Hepatocyte (in vitro differentiated cells): ENCODE data around the gene FAM20C. TPM values are rescaled to one million over a fixed set of nuclear protein-coding genes. Genes with fewer than 3 reads are reported as not detected.

ENCODE experiments used
- DNase-seq: peaks from one replicate; pipeline ENCODE4 v3.0.0-alpha.2; 2016; ENCODE audit warnings: low spot score
- H2AFZ ChIP-seq: fragments of 200-600 bp; sonication (generic); 2 replicates; pipeline ENCODE4 v1.6.0; 2016; ENCODE audit warnings: antibody characterized with exemption, mild to moderate bottlenecking
- H3K27ac ChIP-seq: fragments of 200-600 bp; sonication (generic); 2 replicates; pipeline ENCODE4 v1.5.1; 2016; ENCODE audit warnings: mild to moderate bottlenecking
- H3K27me3 ChIP-seq: fragments of 200-600 bp; sonication (generic); 2 replicates; pipeline ENCODE4 v1.6.1; 2016
- H3K36me3 ChIP-seq: fragments of 200-600 bp; sonication (generic); replicated peaks from 2 replicates; pipeline ENCODE4 v1.5.1; 2016; ENCODE audit warnings: low read depth; ENCODE audit not compliant: insufficient read depth
- H3K4me1 ChIP-seq: fragments of 200-600 bp; sonication (generic); 2 replicates; pipeline ENCODE4 v1.5.1; 2016; ENCODE audit warnings: mild to moderate bottlenecking, moderate library complexity; ENCODE audit not compliant: insufficient read depth
- H3K4me2 ChIP-seq: fragments of 200-600 bp; sonication (generic); 2 replicates; pipeline ENCODE4 v1.6.0; 2016
- H3K4me3 ChIP-seq: fragments of 200-600 bp; sonication (generic); 2 replicates; pipeline ENCODE4 v1.5.1; 2016; ENCODE audit warnings: mild to moderate bottlenecking
- H3K79me2 ChIP-seq: fragments of 200-600 bp; sonication (generic); 2 replicates; pipeline ENCODE4 v1.6.0; 2017; ENCODE audit warnings: mild to moderate bottlenecking
- H3K9me2 ChIP-seq: fragments of 200-600 bp; sonication (generic); replicated peaks from 2 replicates; pipeline ENCODE4 v1.6.0; 2017; ENCODE audit warnings: mild to moderate bottlenecking; ENCODE audit not compliant: insufficient read depth
- H3K9me3 ChIP-seq: fragments of 200-600 bp; sonication (generic); 2 replicates; pipeline ENCODE4 v1.5.1; 2016; ENCODE audit warnings: low read depth, mild to moderate bottlenecking
- H4K20me1 ChIP-seq: fragments of 200-600 bp; sonication (generic); 2 replicates; pipeline ENCODE4 v1.6.0; 2016; ENCODE audit warnings: mild to moderate bottlenecking; ENCODE audit not compliant: insufficient read depth, poor library complexity, severe bottlenecking
- EZH2 ChIP-seq: fragments of 200-600 bp; sonication (generic); IDR thresholded peaks from 2 replicates; pipeline ENCODE4 v1.6.1; 2016; ENCODE audit warnings: antibody characterized with exemption, mild to moderate bottlenecking, borderline replicate concordance
- EZH2phosphoT487 ChIP-seq: fragments of 200-600 bp; sonication (generic); IDR thresholded peaks from one replicate; pipeline ENCODE4 v1.6.1; 2018; ENCODE audit warnings: antibody characterized with exemption, mild to moderate bottlenecking, low read depth, moderate library complexity; ENCODE audit not compliant: unreplicated experiment, severe bottlenecking
- WGBS: methylation state at CpG from one replicate; pipeline ENCODE4 v1.1.6; 2016; ENCODE audit warnings: low lambda C conversion rate; ENCODE audit errors: missing lambda C conversion rate; 5-methylcytosine and 5-hydroxymethylcytosine counted together
- polyA plus RNA-seq: library from polyadenylated mRNA; unstranded; fragments of >200 nt; fragmentation: Nextera tagmentation; extraction: Ambion mirVana; gene quantifications from 2 replicates; pipeline ENCODE4 v1.2.1, GENCODE V29; 2016
- total RNA-seq: library from RNA; depleted of rRNA; stranded (reverse); fragments of >200 nt; gene quantifications from 2 replicates; pipeline ENCODE4 v1.2.3, GENCODE V29; 2014
- TF ChIP-seq, protein P1 (sequence below): fragments of 200-600 bp; sonication (generic); IDR thresholded peaks from 2 replicates; pipeline ENCODE4 v1.5.1; 2016; ENCODE audit warnings: antibody characterized with exemption, mild to moderate bottlenecking; ENCODE audit not compliant: poor library complexity

FAM20C gene
- total and polyA plus RNA-seq, 2 experiments from 2014 or later: 24.4 to 42.5 TPM

DNA sequence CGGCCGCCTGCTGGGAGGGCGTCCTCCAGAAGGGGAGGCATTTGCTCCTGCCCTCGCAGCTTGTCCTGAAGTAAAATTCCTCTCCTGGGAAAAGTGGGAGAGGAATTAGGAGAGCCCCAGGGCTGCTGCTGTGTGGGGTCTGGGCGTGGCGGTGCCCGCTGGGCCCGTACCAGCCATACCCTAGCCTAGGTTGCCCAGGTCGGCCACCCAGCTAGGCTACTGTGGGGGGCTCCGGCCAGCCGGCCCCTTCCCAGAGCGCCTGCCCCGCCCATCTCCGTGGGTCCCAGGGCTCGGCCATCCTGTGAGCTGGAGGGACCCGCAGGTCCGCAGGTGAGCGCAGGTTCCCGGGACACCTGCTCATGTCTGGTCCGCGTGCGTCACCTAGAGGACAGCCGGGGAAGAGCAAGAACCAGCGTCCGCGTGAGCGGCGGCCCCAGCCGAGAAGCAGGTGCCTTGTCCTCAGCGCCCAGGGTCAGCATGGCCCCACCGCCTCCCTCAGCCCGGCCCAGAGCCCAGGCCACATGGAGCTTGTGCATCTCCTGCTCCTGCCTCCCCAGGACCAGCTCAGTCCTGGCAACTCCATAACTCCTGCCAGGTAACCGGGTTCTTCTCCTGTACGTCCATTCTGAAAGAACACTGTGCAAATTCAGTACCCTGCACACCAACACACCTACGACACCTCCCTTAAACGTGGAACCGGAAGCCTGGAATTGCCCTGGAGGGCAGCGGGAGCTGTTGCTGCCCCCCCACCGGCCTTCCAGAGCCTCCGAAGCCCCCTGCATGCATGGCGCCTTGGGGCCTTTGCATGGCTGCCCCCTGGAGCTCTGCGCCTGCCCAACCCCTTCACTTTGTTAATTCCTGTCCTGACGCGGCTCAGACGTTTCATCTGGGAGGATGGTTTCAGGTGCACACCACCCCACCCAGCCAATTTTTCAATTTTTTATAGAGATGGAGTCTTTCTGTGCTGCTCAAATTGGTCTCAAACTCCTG lies 74.8 kb downstream of the FAM20C start:
- H3K4me1 ChIP-seq: no peaks in the 10 kb centered on the region
- TF ChIP-seq, protein P1, sequence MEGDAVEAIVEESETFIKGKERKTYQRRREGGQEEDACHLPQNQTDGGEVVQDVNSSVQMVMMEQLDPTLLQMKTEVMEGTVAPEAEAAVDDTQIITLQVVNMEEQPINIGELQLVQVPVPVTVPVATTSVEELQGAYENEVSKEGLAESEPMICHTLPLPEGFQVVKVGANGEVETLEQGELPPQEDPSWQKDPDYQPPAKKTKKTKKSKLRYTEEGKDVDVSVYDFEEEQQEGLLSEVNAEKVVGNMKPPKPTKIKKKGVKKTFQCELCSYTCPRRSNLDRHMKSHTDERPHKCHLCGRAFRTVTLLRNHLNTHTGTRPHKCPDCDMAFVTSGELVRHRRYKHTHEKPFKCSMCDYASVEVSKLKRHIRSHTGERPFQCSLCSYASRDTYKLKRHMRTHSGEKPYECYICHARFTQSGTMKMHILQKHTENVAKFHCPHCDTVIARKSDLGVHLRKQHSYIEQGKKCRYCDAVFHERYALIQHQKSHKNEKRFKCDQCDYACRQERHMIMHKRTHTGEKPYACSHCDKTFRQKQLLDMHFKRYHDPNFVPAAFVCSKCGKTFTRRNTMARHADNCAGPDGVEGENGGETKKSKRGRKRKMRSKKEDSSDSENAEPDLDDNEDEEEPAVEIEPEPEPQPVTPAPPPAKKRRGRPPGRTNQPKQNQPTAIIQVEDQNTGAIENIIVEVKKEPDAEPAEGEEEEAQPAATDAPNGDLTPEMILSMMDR: peak; percentile 19
- no peak for TF ChIP-seq EZH2
- TF ChIP-seq EZH2phosphoT487: no peak
- 85% methylated on average over 43 of the region's 45 CpGs for WGBS
- no peak overlapping the region for H2AFZ ChIP-seq
- H4K20me1 ChIP-seq: no peaks in the 10 kb centered on the region
- no peak overlapping the region for H3K4me3 ChIP-seq
- no peaks in the 10 kb centered on the region for H3K36me3 ChIP-seq
- H3K4me2 ChIP-seq: no peak overlapping the region
- no peaks in the 10 kb centered on the region for H3K9me3 ChIP-seq
- peak; percentile 36 for DNase-seq
- no peak overlapping the region for H3K27ac ChIP-seq
- no peaks in the 10 kb centered on the region for H3K9me2 ChIP-seq
- no peaks in the 10 kb centered on the region for H3K27me3 ChIP-seq
- H3K79me2 ChIP-seq: no peaks in the 10 kb centered on the region

DNA sequence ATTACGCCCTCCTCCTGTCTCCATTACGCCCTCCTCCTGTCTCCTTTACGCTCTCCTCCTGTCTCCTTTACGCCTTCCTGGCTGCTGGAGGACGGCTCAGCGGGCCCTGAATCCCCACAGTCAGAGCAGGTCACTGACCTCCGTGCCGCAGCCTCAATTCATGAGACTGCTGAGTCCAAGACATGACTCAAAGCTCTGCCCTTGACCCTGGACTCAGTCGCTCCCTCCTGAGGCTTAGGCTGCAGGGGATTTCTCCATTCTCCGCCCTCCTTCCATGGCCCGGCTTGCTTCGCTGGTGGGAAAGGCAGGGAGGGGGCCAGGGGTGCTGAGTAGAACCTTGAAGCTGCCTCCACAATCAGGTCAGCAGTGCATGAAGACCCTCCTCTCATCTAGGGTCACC lies 76.6 kb downstream of the FAM20C start:
- no peaks in the 10 kb centered on the region for H3K27me3 ChIP-seq
- no peaks in the 10 kb centered on the region for H3K9me2 ChIP-seq
- no peak overlapping the region for H3K27ac ChIP-seq
- H2AFZ ChIP-seq: no peak overlapping the region
- H3K4me1 ChIP-seq: no peaks in the 10 kb centered on the region
- H3K79me2 ChIP-seq: no peaks in the 10 kb centered on the region
- H3K36me3 ChIP-seq: no peaks in the 10 kb centered on the region
- H3K9me3 ChIP-seq: no peaks in the 10 kb centered on the region
- H3K4me3 ChIP-seq: no peak overlapping the region
- DNase-seq: no peak
- no peak for TF ChIP-seq EZH2
- TF ChIP-seq, protein P1: no peak
- no peak for TF ChIP-seq EZH2phosphoT487
- H3K4me2 ChIP-seq: no peak overlapping the region
- H4K20me1 ChIP-seq: no peaks in the 10 kb centered on the region
- 90% methylated on average over 12 of the region's 12 CpGs for WGBS

GRCh38 chr7:269721-270120 lies 77.3 kb downstream of the FAM20C start:
- WGBS: 87% methylated on average over 11 of the region's 11 CpGs
- Histone ChIP-seq H3K4me2 (no peak overlapping the region), H3K4me3 (no peak overlapping the region), H3K9me3 (no peaks in the 10 kb centered on the region), H3K79me2 (no peaks in the 10 kb centered on the region), H4K20me1 (no peaks in the 10 kb centered on the region), H3K27me3 (no peaks in the 10 kb centered on the region), H3K4me1 (no peaks in the 10 kb centered on the region), H2AFZ (no peak overlapping the region), H3K9me2 (no peaks in the 10 kb centered on the region), H3K27ac (no peak overlapping the region), H3K36me3 (no peaks in the 10 kb centered on the region)
- TF ChIP-seq, protein P1: no peak
- no peak for TF ChIP-seq EZH2phosphoT487
- TF ChIP-seq EZH2: no peak
- no peak for DNase-seq
